Measurements from ENCODE around the gene UHRF2.
"Not testable (repeated sequence)": the region's sequence is repeated elsewhere in the genome, so short reads cannot be mapped to it uniquely, and the experiment has no call there.

UHRF2 gene

DNA sequence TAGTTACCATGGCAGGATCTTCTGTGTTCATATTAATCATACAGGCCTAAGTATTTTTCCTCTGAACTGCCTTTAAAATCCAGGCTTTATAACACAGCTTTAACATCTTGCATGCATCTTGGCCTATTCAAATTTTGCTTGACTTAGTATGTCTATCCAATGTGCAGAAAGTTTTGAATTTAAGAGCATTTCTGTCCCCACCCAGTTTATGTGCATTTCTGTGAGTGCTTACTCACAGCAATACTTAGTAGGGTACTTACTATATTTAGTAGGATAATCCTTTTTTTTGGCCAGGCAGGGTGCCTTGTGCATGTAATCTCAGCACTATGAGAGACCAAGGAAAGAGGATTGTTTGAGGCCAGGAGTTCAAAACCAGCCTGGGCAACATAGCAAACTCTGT lies 18.0 kb downstream of the UHRF2 start:
- no peak for DNase-seq

DNA sequence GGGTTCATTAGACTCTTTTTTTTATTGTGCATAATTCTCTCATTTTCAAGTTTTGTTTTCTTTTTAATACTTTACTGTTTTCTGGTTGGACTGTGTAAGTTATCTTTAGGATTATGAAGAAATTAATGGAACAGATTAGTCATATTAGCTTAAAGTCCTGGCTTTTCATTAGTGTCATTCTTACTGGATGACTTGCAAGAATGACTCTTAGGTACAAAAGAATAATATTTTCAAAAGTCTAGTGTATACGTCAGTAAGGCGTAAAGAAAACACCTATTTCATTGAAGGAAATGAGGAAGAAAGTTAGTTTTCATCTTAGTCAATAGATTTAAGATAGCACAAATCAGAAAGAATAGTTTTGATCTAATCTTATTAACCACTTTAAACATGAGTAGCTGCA lies 20.4 kb downstream of the UHRF2 start:
- no peak for DNase-seq

GRCh38 chr9:6439051-6439703 lies 26.2 kb downstream of the UHRF2 start:
- DNase-seq, result no peak

- DNase-seq, result no peak
Observed at GRCh38 chr9:6440405-6440804, 27.4 kb downstream of the UHRF2 start.

DNA sequence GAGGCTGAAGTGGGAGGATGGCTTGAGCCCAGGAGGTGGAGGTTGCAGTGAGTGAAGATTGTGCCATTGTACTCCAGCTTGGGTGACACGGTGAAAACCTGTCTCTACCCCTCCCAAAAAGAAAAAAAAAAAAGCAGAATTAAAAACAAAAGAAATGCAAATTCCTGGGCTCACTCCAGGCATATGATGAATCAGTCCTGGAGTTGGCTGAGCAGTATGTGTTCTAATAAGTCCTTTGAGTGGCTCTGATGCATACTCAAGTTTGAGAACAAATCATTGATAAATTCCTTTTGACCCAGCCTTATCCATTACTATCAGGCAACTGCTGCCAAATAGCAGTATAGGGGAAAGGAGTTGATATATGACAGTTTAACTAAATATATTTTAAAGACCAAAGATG lies 28.3 kb downstream of the UHRF2 start:
- DNase-seq, result no peak

DNA sequence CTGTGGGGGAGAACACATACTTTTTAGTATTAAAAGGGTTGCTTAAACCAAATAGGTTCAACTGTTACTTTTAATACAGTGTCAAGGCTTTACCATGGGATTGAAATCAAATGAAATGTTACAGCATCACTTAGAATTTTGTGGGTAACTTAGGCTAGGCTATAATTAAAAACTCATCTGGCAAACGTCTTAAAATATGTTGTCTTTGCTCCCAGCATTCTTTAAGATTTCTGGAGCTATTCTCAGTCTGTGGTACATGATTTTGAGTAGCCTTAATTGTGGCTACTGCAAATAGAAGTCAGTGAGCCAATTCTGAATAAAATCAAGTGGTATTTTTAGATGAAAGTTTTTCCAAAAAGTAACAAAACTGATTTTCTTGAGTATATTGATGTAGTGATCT lies 30.7 kb downstream of the UHRF2 start:
- no peak for DNase-seq

DNA sequence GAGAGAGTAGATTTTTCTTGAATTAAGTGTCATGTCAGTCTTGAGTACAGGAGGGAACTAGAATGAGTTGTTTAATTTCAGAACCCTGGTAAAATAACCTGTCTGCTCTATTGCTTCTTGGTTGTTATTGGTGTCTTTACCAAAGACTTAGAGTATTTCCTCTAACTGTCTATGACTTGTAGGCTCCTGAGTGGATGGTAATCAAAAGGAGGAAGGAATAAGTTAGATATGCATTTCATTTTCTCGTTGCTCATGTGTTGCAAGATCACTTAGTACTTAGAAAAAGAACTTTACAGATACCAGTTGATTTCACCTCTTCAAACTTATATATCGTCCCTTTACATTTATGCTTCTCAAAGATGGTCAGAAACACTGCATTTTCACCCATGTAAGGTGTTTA lies 31.1 kb downstream of the UHRF2 start:
- DNase-seq, result no peak

GRCh38 chr9:6449086-6449485 lies 36.1 kb downstream of the UHRF2 start:
- no peak for DNase-seq

DNA sequence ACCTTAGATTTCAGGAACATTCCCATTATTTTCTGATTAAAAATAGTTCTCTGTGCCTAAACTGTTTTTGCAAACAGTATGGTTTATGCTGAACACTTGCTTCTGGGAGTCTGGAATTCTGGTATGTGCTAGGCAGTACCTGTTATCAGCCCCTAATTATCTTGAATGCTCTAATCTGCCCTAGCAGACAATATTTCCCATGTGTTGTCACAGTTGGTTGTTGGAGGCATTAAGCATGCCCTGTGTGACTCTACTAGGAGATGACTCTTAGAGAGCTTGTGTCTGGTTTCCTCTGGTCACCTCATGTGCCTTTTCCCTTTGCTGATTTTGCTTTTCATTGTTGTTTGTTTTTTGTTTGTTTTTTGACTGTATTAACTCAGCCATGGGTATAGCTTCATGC lies 36.6 kb downstream of the UHRF2 start:
- DNase-seq, result no peak

DNA sequence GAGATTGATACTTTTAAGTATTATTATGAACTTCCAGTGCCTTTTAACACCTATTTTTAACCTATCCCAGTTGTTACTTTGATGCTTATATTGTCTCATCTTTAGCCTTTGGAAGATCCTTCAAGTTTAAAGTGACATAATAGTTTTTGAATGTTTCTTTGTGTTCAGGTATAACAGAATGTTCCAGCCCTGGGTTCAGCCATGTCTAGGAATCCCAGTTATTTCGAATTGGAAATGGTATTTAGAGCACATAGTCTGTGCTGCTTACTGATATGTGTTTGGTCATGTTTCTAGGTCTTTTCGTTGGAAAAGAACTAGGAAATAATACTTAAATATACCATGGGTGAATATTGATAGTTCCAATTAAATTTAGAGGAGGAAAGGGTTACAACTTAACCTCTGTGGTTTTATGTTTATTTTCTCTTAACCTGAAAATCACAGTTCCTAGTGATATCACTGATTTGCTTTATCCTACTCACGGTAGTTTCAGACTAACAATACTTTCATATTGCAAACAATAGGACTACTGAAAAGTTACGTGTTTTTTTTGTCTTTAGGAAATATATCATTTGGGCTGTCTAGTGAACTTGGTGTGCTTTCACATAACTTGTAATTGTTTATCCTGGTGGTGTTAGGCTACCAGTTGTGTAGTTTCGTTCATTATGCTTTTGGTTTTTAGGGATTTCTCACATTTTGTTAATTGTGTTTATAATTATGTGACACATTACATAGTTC lies 37.8 kb downstream of the UHRF2 start:
- no peak for DNase-seq

- not testable (repeated sequence) for DNase-seq
Observed at GRCh38 chr9:6455292-6455691, 42.3 kb downstream of the UHRF2 start.

DNA sequence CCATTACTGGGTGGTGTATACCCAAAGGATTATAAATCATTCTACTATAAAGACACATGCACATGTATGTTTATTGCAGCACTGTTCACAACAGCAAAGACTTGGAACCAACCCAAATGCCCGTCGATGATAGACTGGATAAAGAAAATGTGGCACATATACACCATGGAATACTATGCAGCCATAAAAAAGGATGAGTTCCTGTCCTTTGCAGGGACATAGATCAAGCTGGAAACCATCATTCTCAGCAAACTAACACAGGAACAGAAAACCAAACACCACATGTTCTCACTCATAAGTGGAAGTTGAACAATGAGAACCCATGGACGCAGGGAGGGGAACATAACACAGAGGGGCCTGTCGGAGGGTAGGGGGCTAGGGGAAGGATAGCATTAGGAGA lies 45.7 kb downstream of the UHRF2 start:
- not testable (repeated sequence) for DNase-seq

GRCh38 chr9:6459718-6460117 lies 46.7 kb downstream of the UHRF2 start:
- no peak for DNase-seq

- no peak for DNase-seq
Observed at GRCh38 chr9:6460189-6460768, 47.3 kb downstream of the UHRF2 start.

GRCh38 chr9:6461619-6462018 lies 48.6 kb downstream of the UHRF2 start:
- DNase-seq, result no peak

DNA sequence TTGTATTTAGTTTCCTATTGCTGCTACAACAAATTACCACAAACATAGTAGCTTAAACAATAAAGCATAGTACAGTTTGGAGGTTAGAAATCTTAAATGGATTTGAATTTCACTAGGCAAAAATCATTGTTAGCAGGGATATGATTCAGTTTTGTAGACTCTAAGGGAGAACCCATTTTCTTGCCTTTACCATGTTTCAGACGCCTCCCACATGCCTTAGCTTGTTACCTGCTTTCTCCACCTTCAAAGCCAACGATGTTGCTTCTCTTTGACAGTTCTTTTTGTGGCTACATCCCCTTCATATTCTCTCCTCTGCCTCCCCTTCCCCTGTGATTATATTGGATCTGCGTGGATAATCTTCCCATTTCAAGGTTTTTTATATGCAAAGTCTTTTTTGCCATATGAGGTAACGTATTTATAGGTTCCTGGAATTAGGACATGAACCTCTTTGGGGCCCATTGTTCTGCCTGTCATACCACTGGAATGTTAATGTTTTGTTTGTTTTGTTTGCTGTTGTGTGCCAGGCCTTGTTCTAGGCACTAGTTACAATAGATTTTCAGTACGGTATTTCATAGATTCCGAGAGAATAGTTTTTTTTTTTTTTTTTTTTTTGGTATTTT lies 54.1 kb downstream of the UHRF2 start:
- no peak for DNase-seq

- no peak for DNase-seq
Observed at GRCh38 chr9:6471231-6471850, 58.3 kb downstream of the UHRF2 start.

- DNase-seq, result no peak
Observed at GRCh38 chr9:6473151-6473550, 60.2 kb downstream of the UHRF2 start.

DNA sequence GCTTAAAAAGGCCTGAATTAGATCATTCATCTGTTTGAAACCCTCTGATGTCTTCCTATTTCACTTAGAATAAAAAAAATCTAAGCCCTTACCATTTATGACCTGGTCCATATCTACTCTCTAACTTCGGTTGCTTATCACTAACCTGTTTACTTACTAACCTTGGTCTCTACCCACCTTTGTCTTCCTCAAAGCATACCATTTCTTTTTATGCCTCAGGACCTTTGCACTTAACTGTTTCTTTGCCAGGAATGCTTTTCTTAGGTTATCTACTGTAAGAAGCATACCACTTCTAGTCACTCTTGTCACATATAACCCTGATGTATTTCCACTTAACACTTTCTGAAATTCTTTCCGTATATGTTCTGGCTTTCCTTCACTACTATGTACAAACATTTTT lies 67.0 kb downstream of the UHRF2 start:
- no peak for DNase-seq

DNA sequence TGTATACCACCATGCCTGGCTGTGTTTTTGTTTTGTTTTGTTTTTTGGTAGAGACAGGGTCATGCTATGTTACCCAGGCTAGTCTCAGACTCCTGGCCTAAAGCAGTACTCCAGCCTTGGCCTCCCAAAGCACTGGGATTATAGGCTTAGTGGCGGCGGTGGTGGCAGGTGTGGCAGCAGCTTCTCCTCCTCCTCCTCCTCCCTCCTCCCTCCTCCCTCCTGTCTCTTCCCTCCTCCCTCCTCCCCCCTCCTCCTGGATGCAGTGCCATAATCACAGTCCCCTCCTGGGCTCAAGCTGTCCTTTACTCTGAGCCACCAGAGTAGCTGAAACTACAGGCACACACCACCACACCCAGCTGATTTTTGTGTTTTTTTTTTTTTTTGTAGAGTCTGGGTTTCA lies 71.2 kb downstream of the UHRF2 start:
- no peak for DNase-seq

DNA sequence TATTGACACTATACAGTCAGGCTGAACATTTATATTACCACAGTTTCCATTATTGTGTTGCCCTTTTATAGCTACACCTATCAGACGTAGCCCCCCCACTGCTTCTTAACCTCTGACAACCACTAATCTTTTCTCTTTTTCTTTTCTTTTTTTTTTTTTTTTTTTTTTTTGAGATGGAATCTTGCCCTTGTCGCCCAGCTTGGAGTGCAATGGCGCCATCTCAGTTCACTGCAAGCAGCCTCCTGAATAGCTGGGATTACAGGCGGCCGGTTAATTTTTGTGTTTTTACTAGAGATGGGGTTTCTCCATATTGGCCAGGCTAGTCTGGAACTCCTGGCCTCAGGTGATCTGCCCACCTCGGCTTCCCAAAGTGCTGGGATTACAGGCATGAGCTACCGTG lies 75.4 kb downstream of the UHRF2 start:
- DNase-seq, result no peak

DNA sequence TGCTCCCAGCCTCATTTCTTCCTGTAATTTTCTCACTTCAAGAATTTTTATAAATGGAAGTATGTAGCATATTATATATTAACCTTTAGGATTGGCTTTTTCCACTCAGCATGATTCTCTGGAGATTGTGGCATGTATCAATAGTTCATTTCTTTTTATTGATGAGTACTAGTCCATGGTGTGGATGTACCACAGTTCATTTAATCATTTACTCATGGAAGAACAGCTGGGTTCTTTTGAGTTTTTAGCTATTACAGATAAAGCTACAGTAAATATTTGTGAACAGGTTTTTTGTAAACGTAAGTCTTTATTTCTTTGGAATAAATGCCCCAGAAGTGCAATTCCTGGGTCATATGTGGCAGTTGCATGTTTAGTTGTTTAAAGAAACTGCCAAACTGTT lies 76.1 kb downstream of the UHRF2 start:
- DNase-seq, result no peak

GRCh38 chr9:6490863-6491262 lies 77.9 kb downstream of the UHRF2 start:
- no peak for DNase-seq

GRCh38 chr9:6495466-6495865 lies 82.5 kb downstream of the UHRF2 start:
- no peak for DNase-seq

Measured in NCI-H2029 (cell line).